Measurements from ENCODE around the gene PI4KA. TPM values are rescaled to one million over a fixed set of nuclear protein-coding genes. Genes with fewer than 3 reads are reported as not detected.
"Not testable (repeated sequence)": the region's sequence is repeated elsewhere in the genome, so short reads cannot be mapped to it uniquely, and the experiment has no call there.

The PI4KA gene
- total RNA-seq, 1 donor from 2014 or later = 24.4 TPM

DNA sequence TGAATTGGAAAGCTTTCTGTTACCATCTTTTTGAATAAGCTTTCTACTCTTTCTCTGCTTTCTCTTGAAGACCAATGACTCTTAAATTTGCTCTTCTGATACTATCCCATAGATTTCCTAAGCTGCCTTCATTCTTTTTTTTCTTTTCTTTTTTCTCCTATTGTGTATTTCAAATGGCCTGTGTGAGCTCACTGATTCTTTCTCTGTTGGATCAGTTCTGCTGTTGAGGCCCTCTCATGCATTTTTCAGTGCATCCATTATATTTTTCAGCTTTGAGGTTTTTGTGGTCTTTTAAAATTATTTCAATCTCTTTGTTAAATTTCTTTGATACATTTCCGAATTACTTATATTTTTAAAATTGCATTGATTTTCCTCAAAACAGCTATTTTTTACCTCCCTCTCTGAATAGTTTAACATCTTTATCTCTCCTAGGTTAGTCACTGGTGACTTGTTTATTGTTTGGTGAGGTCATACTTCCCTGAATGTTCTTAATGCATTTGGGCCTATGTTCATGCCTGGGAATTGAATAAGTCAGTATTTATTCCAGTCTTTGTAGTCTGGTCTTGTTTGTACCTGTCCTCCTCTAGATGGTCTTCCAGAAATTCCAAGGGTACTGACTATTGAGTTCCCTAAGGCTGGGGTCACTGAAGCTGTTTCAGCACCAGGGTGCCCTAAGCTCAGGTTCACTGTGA is 195.3 kb downstream of the PI4KA start:
- Histone ChIP-seq H3K9ac (no peak overlapping the region), H3F3A (ENCODE audit: low read depth) (no peaks in the 10 kb centered on the region), H3K27me3 (no peaks in the 10 kb centered on the region), H3K9me3 (ENCODE audit: low read depth) (peaks cover 4% of the 10 kb centered on the region), H3K36me3 (no peaks in the 10 kb centered on the region), H3K79me2 (ENCODE audit: low read depth) (no peaks in the 10 kb centered on the region), H4K20me1 (ENCODE audit: low read depth) (no peaks in the 10 kb centered on the region), H3K27ac (no peak overlapping the region), H2AFZ (replicated peaks) (no peak overlapping the region), H3K4me1 (no peaks in the 10 kb centered on the region), H3K4me2 (no peak overlapping the region), H3K4me3 (no peak overlapping the region)
- no peak overlapping the region for H3K4me3 Mint-ChIP-seq
- TF ChIP-seq, protein P1, sequence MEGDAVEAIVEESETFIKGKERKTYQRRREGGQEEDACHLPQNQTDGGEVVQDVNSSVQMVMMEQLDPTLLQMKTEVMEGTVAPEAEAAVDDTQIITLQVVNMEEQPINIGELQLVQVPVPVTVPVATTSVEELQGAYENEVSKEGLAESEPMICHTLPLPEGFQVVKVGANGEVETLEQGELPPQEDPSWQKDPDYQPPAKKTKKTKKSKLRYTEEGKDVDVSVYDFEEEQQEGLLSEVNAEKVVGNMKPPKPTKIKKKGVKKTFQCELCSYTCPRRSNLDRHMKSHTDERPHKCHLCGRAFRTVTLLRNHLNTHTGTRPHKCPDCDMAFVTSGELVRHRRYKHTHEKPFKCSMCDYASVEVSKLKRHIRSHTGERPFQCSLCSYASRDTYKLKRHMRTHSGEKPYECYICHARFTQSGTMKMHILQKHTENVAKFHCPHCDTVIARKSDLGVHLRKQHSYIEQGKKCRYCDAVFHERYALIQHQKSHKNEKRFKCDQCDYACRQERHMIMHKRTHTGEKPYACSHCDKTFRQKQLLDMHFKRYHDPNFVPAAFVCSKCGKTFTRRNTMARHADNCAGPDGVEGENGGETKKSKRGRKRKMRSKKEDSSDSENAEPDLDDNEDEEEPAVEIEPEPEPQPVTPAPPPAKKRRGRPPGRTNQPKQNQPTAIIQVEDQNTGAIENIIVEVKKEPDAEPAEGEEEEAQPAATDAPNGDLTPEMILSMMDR (IDR thresholded peaks at IDR 0.05) = no peak
- TF ChIP-seq EZH2 (IDR thresholded peaks at IDR 0.05) (no peak), EZH2phosphoT487 (IDR thresholded peaks at IDR 0.05) (no peak)
- no peaks in the 10 kb centered on the region for H3K4me1 Mint-ChIP-seq
- H3K36me3 Mint-ChIP-seq = no peaks in the 10 kb centered on the region
- H3K9me3 Mint-ChIP-seq = peaks cover 11% of the 10 kb centered on the region
- no peak for DNase-seq (ENCODE audit: low spot score)
- no peak overlapping the region for H3K27ac Mint-ChIP-seq
- peaks cover 2% of the 10 kb centered on the region for H3K27me3 Mint-ChIP-seq (ENCODE audit: insufficient read depth, low read depth)

- peaks cover 11% of the 10 kb centered on the region for H3K9me3 Mint-ChIP-seq
- not testable (repeated sequence) for DNase-seq (ENCODE audit: low spot score); H3K27me3 Mint-ChIP-seq (ENCODE audit: insufficient read depth, low read depth); H3K9me3 ChIP-seq (ENCODE audit: low read depth); H3K79me2 ChIP-seq (ENCODE audit: low read depth); H3K4me1 Mint-ChIP-seq; H3K36me3 ChIP-seq; H4K20me1 ChIP-seq (ENCODE audit: low read depth); H3K27ac ChIP-seq; H3K4me2 ChIP-seq; H3K27ac Mint-ChIP-seq; H3K4me3 Mint-ChIP-seq; H3K9ac ChIP-seq; H3K27me3 ChIP-seq; H3K4me3 ChIP-seq; H3K4me1 ChIP-seq; H3K36me3 Mint-ChIP-seq; H3F3A ChIP-seq (ENCODE audit: low read depth); H2AFZ ChIP-seq (replicated peaks)
Observed at GRCh38 chr22:20662524-20663036, 196.0 kb downstream of the PI4KA start.

DNA sequence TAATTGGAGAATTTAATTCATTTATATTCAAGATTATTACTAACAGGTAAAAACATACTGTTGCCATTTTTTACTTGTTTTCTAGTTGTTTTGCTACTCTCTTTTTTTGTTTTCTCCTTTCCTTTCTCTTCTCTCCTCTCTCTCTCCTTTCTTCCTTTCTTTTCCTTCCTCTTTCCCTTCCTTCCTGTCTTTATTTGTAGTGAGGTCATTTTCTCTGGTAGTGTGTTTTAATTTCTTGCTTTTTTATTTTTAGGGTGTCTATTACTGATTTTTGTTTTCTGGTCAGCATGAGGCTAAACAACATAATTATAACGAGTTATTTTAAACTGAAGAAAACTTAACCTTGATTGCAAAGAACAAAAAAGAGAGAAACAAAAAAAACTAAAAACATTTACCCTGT is 197.1 kb downstream of the PI4KA start:
- Histone ChIP-seq H3K27ac (no peak overlapping the region), H3F3A (ENCODE audit: low read depth) (no peaks in the 10 kb centered on the region), H4K20me1 (ENCODE audit: low read depth) (no peaks in the 10 kb centered on the region), H2AFZ (replicated peaks) (no peak overlapping the region), H3K79me2 (ENCODE audit: low read depth) (no peaks in the 10 kb centered on the region), H3K4me2 (no peak overlapping the region), H3K9me3 (ENCODE audit: low read depth) (peaks cover 4% of the 10 kb centered on the region), H3K9ac (no peak overlapping the region), H3K4me1 (no peaks in the 10 kb centered on the region), H3K36me3 (no peaks in the 10 kb centered on the region), H3K27me3 (no peaks in the 10 kb centered on the region), H3K4me3 (no peak overlapping the region)
- Mint-ChIP-seq H3K27ac (no peak overlapping the region), H3K27me3 (ENCODE audit: insufficient read depth, low read depth) (peaks cover 13% of the 10 kb centered on the region), H3K4me3 (no peak overlapping the region), H3K4me1 (no peaks in the 10 kb centered on the region), H3K9me3 (peaks cover 11% of the 10 kb centered on the region), H3K36me3 (no peaks in the 10 kb centered on the region)
- no peak for DNase-seq (ENCODE audit: low spot score)
- no peak for TF ChIP-seq EZH2 (IDR thresholded peaks at IDR 0.05)
- TF ChIP-seq, protein P1 (IDR thresholded peaks at IDR 0.05) = no peak
- TF ChIP-seq EZH2phosphoT487 (IDR thresholded peaks at IDR 0.05) = no peak

DNA sequence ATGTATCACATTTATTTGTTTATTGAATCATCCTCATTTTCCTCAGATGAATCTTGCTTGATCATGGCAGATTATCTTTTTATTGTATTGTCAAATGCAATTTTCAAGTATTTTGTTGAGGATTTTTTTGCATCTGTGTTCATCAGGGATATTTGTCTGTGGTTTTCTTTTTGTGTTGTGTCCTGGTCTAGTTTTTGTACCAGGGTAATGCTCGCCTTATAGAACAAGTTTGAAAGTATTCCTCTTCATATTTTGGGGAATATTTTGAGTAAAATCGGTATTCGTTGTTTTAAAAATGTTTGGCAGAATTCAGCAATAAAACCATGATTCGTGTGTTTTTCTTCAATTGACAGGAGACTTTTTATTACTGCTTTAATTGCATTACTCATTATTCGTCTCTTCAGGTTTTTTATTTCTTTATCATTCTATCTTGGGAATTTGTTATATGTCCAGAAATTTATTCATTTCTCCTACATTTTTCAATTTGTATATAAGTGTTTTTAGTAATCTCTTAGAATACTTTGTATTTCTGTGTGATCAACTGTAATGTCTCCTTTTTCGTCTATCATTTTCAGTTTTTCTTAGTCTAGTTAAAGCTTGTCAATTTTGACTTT is 198.1 kb downstream of the PI4KA start:
- no peaks in the 10 kb centered on the region for H4K20me1 ChIP-seq (ENCODE audit: low read depth)
- Mint-ChIP-seq H3K4me3 (no peak overlapping the region), H3K27me3 (ENCODE audit: insufficient read depth, low read depth) (peaks cover 14% of the 10 kb centered on the region), H3K9me3 (peaks cover 11% of the 10 kb centered on the region), H3K36me3 (no peaks in the 10 kb centered on the region), H3K27ac (no peak overlapping the region), H3K4me1 (no peaks in the 10 kb centered on the region)
- H3F3A ChIP-seq (ENCODE audit: low read depth) = no peaks in the 10 kb centered on the region
- H3K4me1 ChIP-seq = no peaks in the 10 kb centered on the region
- H3K27me3 ChIP-seq = no peaks in the 10 kb centered on the region
- no peak for DNase-seq (ENCODE audit: low spot score)
- no peak for TF ChIP-seq EZH2phosphoT487 (IDR thresholded peaks at IDR 0.05)
- TF ChIP-seq, protein P1 (IDR thresholded peaks at IDR 0.05) = no peak
- no peak for TF ChIP-seq EZH2 (IDR thresholded peaks at IDR 0.05)
- no peak overlapping the region for H2AFZ ChIP-seq (replicated peaks)
- H3K79me2 ChIP-seq (ENCODE audit: low read depth) = no peaks in the 10 kb centered on the region
- no peak overlapping the region for H3K27ac ChIP-seq
- H3K4me3 ChIP-seq = no peak overlapping the region
- peaks cover 4% of the 10 kb centered on the region for H3K9me3 ChIP-seq (ENCODE audit: low read depth)
- H3K36me3 ChIP-seq = no peaks in the 10 kb centered on the region
- no peak overlapping the region for H3K9ac ChIP-seq
- no peak overlapping the region for H3K4me2 ChIP-seq

Data from neural progenitor cell (in vitro differentiated cells).